Tibial nerve (tissue), 4 donors: ENCODE data around the gene MTMR2. TPM values are rescaled to one million over a fixed set of nuclear protein-coding genes. Genes with fewer than 3 reads are reported as not detected.

Source experiments
- DNase-seq, 2 donors: peaks; one replicate each; pipeline ENCODE4 v3.0.0-alpha.2; 2019; ENCODE audit warnings: low spot score in 2 of 2
- H3K27ac ChIP-seq, 4 donors: fragments of 200-600 bp; sonication (generic) in 3 of 4; one replicate each; pipeline ENCODE4 v1.5.1; 2017 to 2019; ENCODE audit warnings: mild to moderate bottlenecking in 1 of 4
- H3K27me3 ChIP-seq, 2 donors: fragments of 200-600 bp; sonication (generic) in 1 of 2; one replicate each; pipeline versions ENCODE4 v1.5.1 to v1.6.0; 2017 to 2019
- H3K36me3 ChIP-seq, 3 donors: fragments of 200-600 bp; sonication (generic); one replicate each; pipeline ENCODE4 v1.5.1; 2018 to 2019
- H3K4me1 ChIP-seq, 4 donors: fragments of 200-600 bp; sonication (generic) in 3 of 4; one replicate each; pipeline ENCODE4 v1.5.1; 2017 to 2019
- H3K4me3 ChIP-seq, 4 donors: fragments of 200-600 bp; sonication (generic) in 3 of 4; one replicate each; pipeline ENCODE4 v1.5.1; 2017 to 2019; ENCODE audit warnings: mild to moderate bottlenecking in 1 of 4, moderate library complexity in 1 of 4
- H3K9me3 ChIP-seq, 4 donors: fragments of 200-600 bp; sonication (generic) in 3 of 4; one replicate each; pipeline ENCODE4 v1.5.1; 2017 to 2019
- EP300 ChIP-seq, 2 donors: sonication (generic); formaldehyde crosslinking; IDR thresholded peaks; one replicate each; pipeline ENCODE4 v1.6.1; 2017; ENCODE audit warnings: antibody characterized with exemption in 2 of 2, mild to moderate bottlenecking in 1 of 2
- POLR2A ChIP-seq, 2 donors: fragments of 450-650 bp; IDR thresholded peaks; one replicate each; pipeline ENCODE4 v1.6.1; 2017; ENCODE audit warnings: antibody characterized with exemption in 2 of 2, mild to moderate bottlenecking in 2 of 2, moderate library complexity in 2 of 2
- WGBS, 2 donors: methylation state at CpG; one replicate each; pipeline ENCODE4 v1.1.5; 2018; 5-methylcytosine and 5-hydroxymethylcytosine counted together
- total RNA-seq, 4 donors: library from RNA; depleted of rRNA; stranded (reverse); fragments of >200 nt; gene quantifications; one replicate each; pipeline ENCODE4 v1.1.0, GENCODE V29; 2016
- TF ChIP-seq, protein P1 (sequence below), 5 experiments: fragments of 200-600 bp in 3 of 5; fragments of 450-650 bp in 2 of 5; sonication (generic) in 3 of 5; IDR thresholded peaks; one replicate each; pipeline ENCODE4 v1.5.1; 2016 to 2019; ENCODE audit warnings: antibody characterized with exemption in 5 of 5, mild to moderate bottlenecking in 3 of 5, moderate library complexity in 2 of 5

Gene MTMR2
- total RNA-seq, 4 donors from 2014 or later = 22.5 to 33.2 (median 27.5) TPM

DNA sequence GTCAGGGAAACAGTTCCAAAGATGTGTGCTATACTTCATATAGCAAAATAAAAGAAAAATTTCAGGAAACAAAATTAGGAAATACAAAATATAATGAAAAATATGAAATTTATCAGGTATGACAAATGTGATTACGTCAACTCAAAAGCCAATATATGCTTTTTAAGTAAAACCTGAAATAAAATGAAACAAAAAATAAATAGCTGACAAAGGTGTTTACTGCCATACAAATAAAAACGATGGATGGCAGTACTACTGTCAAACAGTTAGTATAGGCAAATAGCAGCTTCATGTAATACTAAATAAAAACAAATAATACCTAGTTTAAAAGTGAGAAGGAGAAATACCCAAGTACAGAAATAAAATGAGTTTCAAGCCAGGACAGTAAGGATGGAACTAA lies 119.9 kb downstream of the MTMR2 start:
- TF ChIP-seq, protein P1, sequence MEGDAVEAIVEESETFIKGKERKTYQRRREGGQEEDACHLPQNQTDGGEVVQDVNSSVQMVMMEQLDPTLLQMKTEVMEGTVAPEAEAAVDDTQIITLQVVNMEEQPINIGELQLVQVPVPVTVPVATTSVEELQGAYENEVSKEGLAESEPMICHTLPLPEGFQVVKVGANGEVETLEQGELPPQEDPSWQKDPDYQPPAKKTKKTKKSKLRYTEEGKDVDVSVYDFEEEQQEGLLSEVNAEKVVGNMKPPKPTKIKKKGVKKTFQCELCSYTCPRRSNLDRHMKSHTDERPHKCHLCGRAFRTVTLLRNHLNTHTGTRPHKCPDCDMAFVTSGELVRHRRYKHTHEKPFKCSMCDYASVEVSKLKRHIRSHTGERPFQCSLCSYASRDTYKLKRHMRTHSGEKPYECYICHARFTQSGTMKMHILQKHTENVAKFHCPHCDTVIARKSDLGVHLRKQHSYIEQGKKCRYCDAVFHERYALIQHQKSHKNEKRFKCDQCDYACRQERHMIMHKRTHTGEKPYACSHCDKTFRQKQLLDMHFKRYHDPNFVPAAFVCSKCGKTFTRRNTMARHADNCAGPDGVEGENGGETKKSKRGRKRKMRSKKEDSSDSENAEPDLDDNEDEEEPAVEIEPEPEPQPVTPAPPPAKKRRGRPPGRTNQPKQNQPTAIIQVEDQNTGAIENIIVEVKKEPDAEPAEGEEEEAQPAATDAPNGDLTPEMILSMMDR (IDR thresholded peaks at IDR 0.05) = no peak
- no peak for TF ChIP-seq POLR2A (IDR thresholded peaks at IDR 0.05)
- TF ChIP-seq EP300 (IDR thresholded peaks at IDR 0.05) = no peak
- no peaks in the 10 kb centered on the region for H3K4me1 ChIP-seq
- WGBS, 2 donors = 95 to 97% methylated on average over 2 of the region's 2 CpGs

GRCh38 chr11:95802806-95803205 lies 121.1 kb downstream of the MTMR2 start:
- H3K4me1 ChIP-seq = no peaks in the 10 kb centered on the region
- H3K27ac ChIP-seq = no peak overlapping the region
- no peak for DNase-seq
- TF ChIP-seq POLR2A (IDR thresholded peaks at IDR 0.05) (no peak), EP300 (IDR thresholded peaks at IDR 0.05) (no peak)
- TF ChIP-seq, protein P1 (IDR thresholded peaks at IDR 0.05) = no peak
- WGBS, 2 donors = 92 to 97% methylated on average over 1 of the region's 1 CpG
- no peak overlapping the region for H3K4me3 ChIP-seq
- no peaks in the 10 kb centered on the region for H3K9me3 ChIP-seq
- no peaks in the 10 kb centered on the region for H3K27me3 ChIP-seq
- H3K36me3 ChIP-seq = peaks cover 0 to 48% (median 0%) of the 10 kb centered on the region in 3 donors

More for the DNA sequence above, 119.9 kb downstream of the MTMR2 start:
- peaks cover 0 to 48% (median 0%) of the 10 kb centered on the region in 3 donors for H3K36me3 ChIP-seq
- no peaks in the 10 kb centered on the region for H3K9me3 ChIP-seq
- no peaks in the 10 kb centered on the region for H3K27me3 ChIP-seq
- no peak for DNase-seq
- H3K4me3 ChIP-seq = no peak overlapping the region
- H3K27ac ChIP-seq = no peak overlapping the region

DNA sequence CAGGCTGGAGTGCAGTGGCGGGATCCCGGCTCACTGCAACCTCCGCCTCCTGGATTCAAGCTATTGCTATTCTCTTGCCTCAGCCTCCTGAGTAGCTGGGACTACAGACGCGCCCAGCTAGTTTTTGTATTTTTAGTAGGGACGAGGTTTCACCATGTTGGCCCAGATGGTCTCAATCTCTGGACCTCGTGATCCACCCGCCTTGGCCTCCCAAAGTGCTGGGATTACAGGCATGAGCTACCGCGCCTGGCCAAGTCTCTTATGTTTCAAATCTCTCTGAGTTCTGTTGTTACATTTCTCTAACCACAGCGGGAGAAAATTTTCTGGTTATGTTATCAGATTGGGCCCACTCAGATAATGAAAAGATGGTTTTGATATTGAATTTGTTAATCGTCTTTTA lies 123.5 kb downstream of the MTMR2 start:
- no peak overlapping the region for H3K27ac ChIP-seq
- H3K9me3 ChIP-seq = no peaks in the 10 kb centered on the region
- TF ChIP-seq, protein P1 (IDR thresholded peaks at IDR 0.05) = no peak
- TF ChIP-seq EP300 (IDR thresholded peaks at IDR 0.05) = no peak
- TF ChIP-seq POLR2A (IDR thresholded peaks at IDR 0.05) = no peak
- no peaks in the 10 kb centered on the region for H3K4me1 ChIP-seq
- H3K27me3 ChIP-seq = no peaks in the 10 kb centered on the region
- no peak for DNase-seq
- no peak overlapping the region for H3K4me3 ChIP-seq
- 97% methylated on average over 12 of the region's 12 CpGs for WGBS, 2 donors
- peaks cover 0 to 34% (median 0%) of the 10 kb centered on the region in 3 donors for H3K36me3 ChIP-seq

GRCh38 chr11:95799546-95799945 lies 124.4 kb downstream of the MTMR2 start:
- no peak for DNase-seq
- Histone ChIP-seq H3K27me3 (no peaks in the 10 kb centered on the region), H3K27ac (no peak overlapping the region), H3K4me3 (no peak overlapping the region), H3K9me3 (no peaks in the 10 kb centered on the region), H3K4me1 (no peaks in the 10 kb centered on the region), H3K36me3 (peaks cover 0 to 34% (median 0%) of the 10 kb centered on the region in 3 donors)
- TF ChIP-seq POLR2A (IDR thresholded peaks at IDR 0.05) (no peak), EP300 (IDR thresholded peaks at IDR 0.05) (no peak)
- TF ChIP-seq, protein P1 (IDR thresholded peaks at IDR 0.05) = no peak
- 76 to 86% methylated on average over 1 of the region's 1 CpG for WGBS, 2 donors

- H3K27me3 ChIP-seq = no peaks in the 10 kb centered on the region
- TF ChIP-seq POLR2A (IDR thresholded peaks at IDR 0.05) = no peak
- H3K4me1 ChIP-seq = peaks cover 0 to 11% (median 4%) of the 10 kb centered on the region in 4 donors
- peaks cover 0 to 19% (median 0%) of the 10 kb centered on the region in 3 donors for H3K36me3 ChIP-seq
- no peak overlapping the region for H3K27ac ChIP-seq
- no peak for DNase-seq
- H3K4me3 ChIP-seq = no peak overlapping the region
- 63 to 71% methylated on average over 4 of the region's 4 CpGs for WGBS, 2 donors
- no peaks in the 10 kb centered on the region for H3K9me3 ChIP-seq
Observed at GRCh38 chr11:95796501-95796900, 127.4 kb downstream of the MTMR2 start.
